WTC11 (cell line): ENCODE results near the gene CCDC154. TPM values are rescaled to one million over a fixed set of nuclear protein-coding genes. Genes with fewer than 3 reads are reported as not detected.

Experiments
- ARID4B ChIP-seq: sonication (generic); formaldehyde crosslinking; IDR thresholded peaks from 2 replicates; pipeline ENCODE4 v1.8.0; 2023; ENCODE audit warnings: missing genetic modification reagents, mild to moderate bottlenecking, borderline replicate concordance
- CREM ChIP-seq: sonication (generic); formaldehyde crosslinking; IDR thresholded peaks from 2 replicates; pipeline ENCODE4 v1.8.1; 2022; ENCODE audit warnings: mild to moderate bottlenecking, missing genetic modification reagents, moderate library complexity
- ESRRA ChIP-seq: sonication (generic); formaldehyde crosslinking; IDR thresholded peaks from 2 replicates; pipeline ENCODE4 v1.8.1; 2022; ENCODE audit warnings: mild to moderate bottlenecking, missing genetic modification reagents, borderline replicate concordance
- FOXP1 ChIP-seq: sonication (generic); formaldehyde crosslinking; IDR thresholded peaks from 2 replicates; pipeline ENCODE4 v1.8.0; 2022; ENCODE audit warnings: missing genetic modification reagents, mild to moderate bottlenecking, moderate library complexity, borderline replicate concordance
- GRHL2 ChIP-seq: fragments of 250-450 bp; sonication (Bioruptor Pico); IDR thresholded peaks from 2 replicates; pipeline ENCODE4 v1.8.0; 2022; ENCODE audit warnings: mild to moderate bottlenecking, moderate library complexity; ENCODE audit not compliant: insufficient replicate concordance, severe bottlenecking
- GTF2I ChIP-seq: fragments of 250-450 bp; sonication (Bioruptor Pico); conservative IDR thresholded peaks from 2 replicates; pipeline ENCODE4 v1.4.0; 2021; ENCODE audit warnings: mild to moderate bottlenecking
- IRF2 ChIP-seq: sonication (generic); formaldehyde crosslinking; IDR thresholded peaks from 2 replicates; pipeline ENCODE4 v1.8.0; 2022; ENCODE audit warnings: low read depth, missing genetic modification reagents, borderline replicate concordance
- JAZF1 ChIP-seq: fragments of 250-450 bp; sonication (Bioruptor Pico); IDR thresholded peaks from 2 replicates; pipeline ENCODE4 v1.9.0; 2021; ENCODE audit warnings: moderate library complexity, mild to moderate bottlenecking, inconsistent platforms
- JUN ChIP-seq: sonication (generic); formaldehyde crosslinking; IDR thresholded peaks from 2 replicates; pipeline ENCODE4 v1.8.0; 2023; ENCODE audit warnings: mild to moderate bottlenecking, missing genetic modification reagents
- MXD4 ChIP-seq: fragments of 250-450 bp; sonication (Bioruptor Pico); IDR thresholded peaks from 2 replicates; pipeline ENCODE4 v1.8.0; 2021; ENCODE audit warnings: mild to moderate bottlenecking, moderate library complexity, borderline replicate concordance
- NFE2L1 ChIP-seq: sonication (generic); formaldehyde crosslinking; IDR thresholded peaks from 2 replicates; pipeline ENCODE4 v1.8.1; 2023; ENCODE audit warnings: missing genetic modification reagents
- NR3C1 ChIP-seq: sonication (generic); formaldehyde crosslinking; conservative IDR thresholded peaks from 2 replicates; pipeline ENCODE4 v1.8.1; 2023; ENCODE audit warnings: low read depth, mild to moderate bottlenecking, missing genetic modification reagents
- PREB ChIP-seq: sonication (generic); formaldehyde crosslinking; IDR thresholded peaks from 2 replicates; pipeline ENCODE4 v1.8.1; 2022; ENCODE audit warnings: mild to moderate bottlenecking, missing genetic modification reagents, moderate library complexity, borderline replicate concordance
- SMAD3 ChIP-seq: sonication (generic); formaldehyde crosslinking; IDR thresholded peaks from 2 replicates; pipeline ENCODE4 v1.8.0; 2022; ENCODE audit warnings: missing genetic modification reagents, mild to moderate bottlenecking, borderline replicate concordance
- SP1 ChIP-seq: sonication (generic); formaldehyde crosslinking; conservative IDR thresholded peaks from 2 replicates; pipeline ENCODE4 v1.8.1; 2022; ENCODE audit warnings: missing genetic modification reagents
- TCF7 ChIP-seq: sonication (generic); formaldehyde crosslinking; IDR thresholded peaks from 2 replicates; pipeline ENCODE4 v1.8.0; 2022; ENCODE audit warnings: mild to moderate bottlenecking, low read depth, missing genetic modification reagents, moderate library complexity
- ZBTB21 ChIP-seq: sonication (generic); formaldehyde crosslinking; IDR thresholded peaks from 2 replicates; pipeline ENCODE4 v1.8.1; 2023; ENCODE audit warnings: mild to moderate bottlenecking, missing genetic modification reagents, borderline replicate concordance
- ZNF512 ChIP-seq: sonication (generic); formaldehyde crosslinking; IDR thresholded peaks from 2 replicates; pipeline ENCODE4 v1.8.1; 2022; ENCODE audit warnings: missing genetic modification reagents, borderline replicate concordance
- total RNA-seq: library from RNA; stranded (reverse); gene quantifications from 3 replicates; pipeline ENCODE4 v1.2.3, GENCODE V29; 2021
- TF ChIP-seq, protein P1 (sequence below): fragments of 250-450 bp; sonication (Bioruptor Pico); IDR thresholded peaks from 2 replicates; pipeline ENCODE4 v2.1.2; 2022; ENCODE audit warnings: mild to moderate bottlenecking, moderate library complexity
- TF ChIP-seq, protein P2 (sequence below): sonication (generic); formaldehyde crosslinking; IDR thresholded peaks from 2 replicates; pipeline ENCODE4 v1.8.1; 2022; ENCODE audit warnings: low read depth, missing genetic modification reagents, borderline replicate concordance
- TF ChIP-seq, protein P3 (sequence below): sonication (generic); formaldehyde crosslinking; IDR thresholded peaks from 2 replicates; pipeline ENCODE4 v1.8.1; 2023; ENCODE audit warnings: mild to moderate bottlenecking, missing genetic modification reagents, borderline replicate concordance

CCDC154 gene
- total RNA-seq, 1 experiment from 2014 or later, result 0.46 TPM

DNA sequence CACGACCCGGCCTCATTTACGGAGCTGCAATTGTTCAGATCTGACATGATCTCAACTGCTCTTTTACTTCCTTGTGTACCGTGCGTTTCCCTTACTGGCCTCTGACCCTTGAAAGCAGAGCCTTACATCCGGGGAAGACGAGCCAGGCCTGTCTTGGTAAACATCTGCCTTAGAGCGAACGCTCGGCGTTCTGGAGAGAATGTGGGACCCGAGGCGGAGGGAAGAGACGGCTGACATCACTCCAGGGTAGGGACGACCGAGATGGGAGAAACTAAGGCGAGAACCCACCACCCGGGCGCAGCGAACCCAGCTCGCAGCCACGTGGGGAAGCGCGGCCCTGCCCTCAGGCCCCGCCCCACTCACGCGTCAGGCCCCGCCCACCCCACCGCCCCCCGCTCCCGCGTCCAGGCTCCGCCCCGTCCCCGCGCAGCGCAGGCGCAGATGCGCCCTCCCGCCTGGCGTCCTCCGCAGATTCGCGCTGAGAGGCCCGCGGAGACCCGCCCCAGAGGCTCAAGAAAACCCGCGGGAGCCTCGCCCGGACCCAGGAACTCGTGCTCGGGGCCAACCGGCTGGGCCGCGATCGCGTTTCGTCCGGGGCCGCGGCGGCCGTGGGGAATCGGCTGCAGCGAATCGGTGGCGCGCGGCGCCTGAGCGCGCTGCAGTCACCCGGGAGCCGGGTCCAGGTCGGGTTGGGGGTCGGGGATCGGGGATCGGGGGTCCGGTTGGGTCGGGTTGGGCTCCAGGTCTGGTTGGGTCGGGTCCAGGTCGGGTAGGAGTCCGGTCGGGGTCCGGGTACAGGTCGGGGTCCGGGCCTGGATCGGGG is 48.8 kb upstream of the CCDC154 start, which contains the start of gene TELO2 (continued):
- TF ChIP-seq, protein P1, sequence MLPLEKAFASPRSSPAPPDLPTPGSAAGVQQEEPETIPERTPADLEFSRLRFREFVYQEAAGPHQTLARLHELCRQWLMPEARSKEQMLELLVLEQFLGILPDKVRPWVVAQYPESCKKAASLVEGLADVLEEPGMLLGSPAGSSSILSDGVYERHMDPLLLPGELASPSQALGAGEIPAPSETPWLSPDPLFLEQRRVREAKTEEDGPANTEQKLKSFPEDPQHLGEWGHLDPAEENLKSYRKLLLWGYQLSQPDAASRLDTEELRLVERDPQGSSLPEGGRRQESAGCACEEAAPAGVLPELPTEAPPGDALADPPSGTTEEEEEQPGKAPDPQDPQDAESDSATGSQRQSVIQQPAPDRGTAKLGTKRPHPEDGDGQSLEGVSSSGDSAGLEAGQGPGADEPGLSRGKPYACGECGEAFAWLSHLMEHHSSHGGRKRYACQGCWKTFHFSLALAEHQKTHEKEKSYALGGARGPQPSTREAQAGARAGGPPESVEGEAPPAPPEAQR (CRISPR knock-in tag), result no peak
- TF ChIP-seq SMAD3 (CRISPR knock-in tag), result no peak
- TF ChIP-seq NR3C1 (CRISPR knock-in tag), result no peak
- TF ChIP-seq NFE2L1 (CRISPR knock-in tag), result 0 out of 2 replicates have a peak, but pooled peaks have one; percentile 41
- TF ChIP-seq GRHL2 (CRISPR knock-in tag), result no peak
- 0 out of 2 replicates have a peak, but pooled peaks have one; percentile 9 for TF ChIP-seq JUN
- no peak for TF ChIP-seq PREB
- no peak for TF ChIP-seq JAZF1
- TF ChIP-seq ZBTB21, result no peak
- TF ChIP-seq, protein P2, sequence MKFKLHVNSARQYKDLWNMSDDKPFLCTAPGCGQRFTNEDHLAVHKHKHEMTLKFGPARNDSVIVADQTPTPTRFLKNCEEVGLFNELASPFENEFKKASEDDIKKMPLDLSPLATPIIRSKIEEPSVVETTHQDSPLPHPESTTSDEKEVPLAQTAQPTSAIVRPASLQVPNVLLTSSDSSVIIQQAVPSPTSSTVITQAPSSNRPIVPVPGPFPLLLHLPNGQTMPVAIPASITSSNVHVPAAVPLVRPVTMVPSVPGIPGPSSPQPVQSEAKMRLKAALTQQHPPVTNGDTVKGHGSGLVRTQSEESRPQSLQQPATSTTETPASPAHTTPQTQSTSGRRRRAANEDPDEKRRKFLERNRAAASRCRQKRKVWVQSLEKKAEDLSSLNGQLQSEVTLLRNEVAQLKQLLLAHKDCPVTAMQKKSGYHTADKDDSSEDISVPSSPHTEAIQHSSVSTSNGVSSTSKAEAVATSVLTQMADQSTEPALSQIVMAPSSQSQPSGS (CRISPR knock-in tag), result no peak
- TF ChIP-seq CREM, result no peak
- no peak for TF ChIP-seq GTF2I (CRISPR knock-in tag)
- TF ChIP-seq TCF7 (CRISPR knock-in tag), result no peak
- TF ChIP-seq, protein P3, sequence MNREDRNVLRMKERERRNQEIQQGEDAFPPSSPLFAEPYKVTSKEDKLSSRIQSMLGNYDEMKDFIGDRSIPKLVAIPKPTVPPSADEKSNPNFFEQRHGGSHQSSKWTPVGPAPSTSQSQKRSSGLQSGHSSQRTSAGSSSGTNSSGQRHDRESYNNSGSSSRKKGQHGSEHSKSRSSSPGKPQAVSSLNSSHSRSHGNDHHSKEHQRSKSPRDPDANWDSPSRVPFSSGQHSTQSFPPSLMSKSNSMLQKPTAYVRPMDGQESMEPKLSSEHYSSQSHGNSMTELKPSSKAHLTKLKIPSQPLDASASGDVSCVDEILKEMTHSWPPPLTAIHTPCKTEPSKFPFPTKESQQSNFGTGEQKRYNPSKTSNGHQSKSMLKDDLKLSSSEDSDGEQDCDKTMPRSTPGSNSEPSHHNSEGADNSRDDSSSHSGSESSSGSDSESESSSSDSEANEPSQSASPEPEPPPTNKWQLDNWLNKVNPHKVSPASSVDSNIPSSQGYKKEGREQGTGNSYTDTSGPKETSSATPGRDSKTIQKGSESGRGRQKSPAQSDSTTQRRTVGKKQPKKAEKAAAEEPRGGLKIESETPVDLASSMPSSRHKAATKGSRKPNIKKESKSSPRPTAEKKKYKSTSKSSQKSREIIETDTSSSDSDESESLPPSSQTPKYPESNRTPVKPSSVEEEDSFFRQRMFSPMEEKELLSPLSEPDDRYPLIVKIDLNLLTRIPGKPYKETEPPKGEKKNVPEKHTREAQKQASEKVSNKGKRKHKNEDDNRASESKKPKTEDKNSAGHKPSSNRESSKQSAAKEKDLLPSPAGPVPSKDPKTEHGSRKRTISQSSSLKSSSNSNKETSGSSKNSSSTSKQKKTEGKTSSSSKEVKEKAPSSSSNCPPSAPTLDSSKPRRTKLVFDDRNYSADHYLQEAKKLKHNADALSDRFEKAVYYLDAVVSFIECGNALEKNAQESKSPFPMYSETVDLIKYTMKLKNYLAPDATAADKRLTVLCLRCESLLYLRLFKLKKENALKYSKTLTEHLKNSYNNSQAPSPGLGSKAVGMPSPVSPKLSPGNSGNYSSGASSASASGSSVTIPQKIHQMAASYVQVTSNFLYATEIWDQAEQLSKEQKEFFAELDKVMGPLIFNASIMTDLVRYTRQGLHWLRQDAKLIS, result no peak
- TF ChIP-seq ZNF512 (CRISPR knock-in tag), result no peak
- peak; percentile 5; the same call in 1 of the 2 replicates for TF ChIP-seq ARID4B (CRISPR knock-in tag)
- peak; percentile 43; the same call in 1 of the 2 replicates for TF ChIP-seq SP1 (CRISPR knock-in tag)
- no peak for TF ChIP-seq IRF2 (CRISPR knock-in tag)
- no peak for TF ChIP-seq ESRRA (CRISPR knock-in tag)
- peak; percentile 30; the same call in 1 of the 2 replicates for TF ChIP-seq FOXP1 (CRISPR knock-in tag)
- no peak for TF ChIP-seq MXD4 (CRISPR knock-in tag)
